NCI-H2171 treated with DMSO at 0.1 percent for 48 hours (cell line): ENCODE data around the gene ATG7.

ENCODE experiments used
- DNase-seq: peaks from one replicate; lab custom pipeline; 2025; lab: John Stamatoyannopoulos, UW

ATG7 gene

GRCh38 chr3:11536936-11537612 is 264.9 kb downstream of the ATG7 start:
- DNase-seq = no peak

- DNase-seq = no peak
Measured at GRCh38 chr3:11538581-11538980, 266.4 kb downstream of the ATG7 start.

- DNase-seq = no peak
Measured at GRCh38 chr3:11539218-11539617, 267.0 kb downstream of the ATG7 start.

GRCh38 chr3:11539677-11540076 is 267.5 kb downstream of the ATG7 start:
- no peak for DNase-seq

- no peak for DNase-seq
Measured at GRCh38 chr3:11541321-11542303, 269.4 kb downstream of the ATG7 start.

- DNase-seq = no peak
Measured at GRCh38 chr3:11542551-11542950, 270.4 kb downstream of the ATG7 start.

GRCh38 chr3:11543141-11543947 is 271.1 kb downstream of the ATG7 start:
- no peak for DNase-seq

- no peak for DNase-seq
Measured at GRCh38 chr3:11543948-11544387, 271.8 kb downstream of the ATG7 start.

GRCh38 chr3:11544412-11545181 is 272.4 kb downstream of the ATG7 start:
- DNase-seq = peak; percentile 4

- DNase-seq = no peak
Measured at GRCh38 chr3:11545186-11545851, 273.1 kb downstream of the ATG7 start.

- no peak for DNase-seq
Measured at GRCh38 chr3:11546657-11547302, 274.6 kb downstream of the ATG7 start.

GRCh38 chr3:11547498-11547897 is 275.3 kb downstream of the ATG7 start:
- DNase-seq = no peak

- DNase-seq = peak; percentile 45
Measured at GRCh38 chr3:11548721-11549131, 276.5 kb downstream of the ATG7 start.

GRCh38 chr3:11549580-11550140 is 277.5 kb downstream of the ATG7 start:
- no peak for DNase-seq

GRCh38 chr3:11551036-11551435 is 278.8 kb downstream of the ATG7 start:
- DNase-seq = no peak

GRCh38 chr3:11552289-11553264 is 280.4 kb downstream of the ATG7 start:
- no peak for DNase-seq

- DNase-seq = no peak
Measured at GRCh38 chr3:11553436-11554235, 281.4 kb downstream of the ATG7 start.

GRCh38 chr3:11554236-11554610 is 282.0 kb downstream of the ATG7 start:
- no peak for DNase-seq
